GM12892 (cell line): Measurements from ENCODE around the gene SNRNP25.
"Not testable (repeated sequence)": the region's sequence is repeated elsewhere in the genome, so short reads cannot be mapped to it uniquely, and the experiment has no call there.

Experiments used
- POLR2A ChIP-seq: IDR thresholded peaks from 2 replicates; pipeline ENCODE4 v1.6.1; 2011; ENCODE audit warnings: low read depth, low read length, control low read depth
- POLR2AphosphoS5 ChIP-seq: IDR thresholded peaks from 2 replicates; pipeline ENCODE4 v1.6.1; 2011; ENCODE audit warnings: low read depth, low read length, control low read depth

GRCh38 chr16:25926-26348 lies 27.7 kb upstream of the SNRNP25 start:
- TF ChIP-seq POLR2A, POLR2AphosphoS5: not testable (repeated sequence)
